Mucosa of stomach (tissue), 1 donor: ENCODE measurements around the gene RGS6.

ENCODE experiments used
- H3K27me3 ChIP-seq: one replicate; pipeline ENCODE4 v1.7.0; 2013; ENCODE audit warnings: mild to moderate bottlenecking, low read length; ENCODE audit not compliant: control insufficient read depth, insufficient read depth
- H3K36me3 ChIP-seq: one replicate; pipeline ENCODE4 v1.7.0; 2013; ENCODE audit warnings: low read length; ENCODE audit not compliant: control insufficient read depth, insufficient read depth
- H3K4me1 ChIP-seq: one replicate; pipeline ENCODE4 v1.7.0; 2013; ENCODE audit warnings: mild to moderate bottlenecking, low read length; ENCODE audit not compliant: control insufficient read depth, insufficient read depth
- H3K4me3 ChIP-seq: one replicate; pipeline ENCODE4 v1.7.0; 2013; ENCODE audit warnings: low read length
- H3K9ac ChIP-seq: one replicate; pipeline ENCODE4 v1.7.0; 2013; ENCODE audit warnings: mild to moderate bottlenecking, low read length, moderate library complexity
- H3K9me3 ChIP-seq: one replicate; pipeline ENCODE4 v1.7.0; 2013; ENCODE audit warnings: mild to moderate bottlenecking, low read length, moderate library complexity; ENCODE audit not compliant: control insufficient read depth
- donor health status: Pancreatic carcinoma.

RGS6 gene

GRCh38 chr14:72488514-72488913 lies 556.3 kb downstream of the RGS6 start:
- H3K9me3 ChIP-seq, result no peaks in the 10 kb centered on the region
- H3K4me3 ChIP-seq, result no peak overlapping the region
- no peak overlapping the region for H3K9ac ChIP-seq
- H3K4me1 ChIP-seq, result no peaks in the 10 kb centered on the region
- H3K36me3 ChIP-seq, result no peaks in the 10 kb centered on the region
- H3K27me3 ChIP-seq, result no peaks in the 10 kb centered on the region

DNA sequence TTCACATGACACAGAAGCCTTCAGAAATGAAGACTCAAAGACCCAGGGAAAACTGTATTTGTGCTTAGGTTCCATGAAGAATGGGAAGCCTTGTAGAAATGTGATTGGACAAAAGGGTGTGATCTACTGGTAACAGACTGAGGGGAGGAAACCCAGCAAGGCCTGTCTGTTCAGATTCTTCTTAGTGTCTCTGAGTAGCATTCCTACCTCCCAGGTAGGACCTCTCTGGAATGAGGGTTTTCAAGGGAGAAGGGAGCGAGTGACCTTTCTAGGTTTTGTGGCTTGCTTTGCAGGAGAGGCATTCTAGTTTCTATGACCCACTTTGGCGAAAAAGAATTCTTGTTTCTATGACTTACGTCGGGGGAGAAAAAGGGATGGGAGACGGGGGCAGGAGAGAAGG lies 560.0 kb downstream of the RGS6 start:
- H3K9ac ChIP-seq, result no peak overlapping the region
- no peaks in the 10 kb centered on the region for H3K27me3 ChIP-seq
- H3K9me3 ChIP-seq, result no peaks in the 10 kb centered on the region
- H3K4me3 ChIP-seq, result no peak overlapping the region
- no peaks in the 10 kb centered on the region for H3K4me1 ChIP-seq
- no peaks in the 10 kb centered on the region for H3K36me3 ChIP-seq

- H3K9me3 ChIP-seq, result no peaks in the 10 kb centered on the region
- no peak overlapping the region for H3K4me3 ChIP-seq
Observed at GRCh38 chr14:72495668-72496067, 563.4 kb downstream of the RGS6 start.

GRCh38 chr14:72498646-72499045 lies 566.4 kb downstream of the RGS6 start:
- Histone ChIP-seq H3K9me3 (no peaks in the 10 kb centered on the region), H3K4me1 (no peaks in the 10 kb centered on the region), H3K27me3 (no peaks in the 10 kb centered on the region), H3K9ac (no peak overlapping the region), H3K36me3 (no peaks in the 10 kb centered on the region), H3K4me3 (no peak overlapping the region)

More at GRCh38 chr14:72495668-72496067, 563.4 kb downstream of the RGS6 start:
- Histone ChIP-seq H3K9ac (no peak overlapping the region), H3K4me1 (no peaks in the 10 kb centered on the region), H3K27me3 (no peaks in the 10 kb centered on the region), H3K36me3 (no peaks in the 10 kb centered on the region)

GRCh38 chr14:72499746-72500145 lies 567.5 kb downstream of the RGS6 start:
- H3K36me3 ChIP-seq, result no peaks in the 10 kb centered on the region
- H3K27me3 ChIP-seq, result no peaks in the 10 kb centered on the region
- H3K9me3 ChIP-seq, result no peaks in the 10 kb centered on the region
- no peaks in the 10 kb centered on the region for H3K4me1 ChIP-seq
- H3K9ac ChIP-seq, result no peak overlapping the region
- no peak overlapping the region for H3K4me3 ChIP-seq

DNA sequence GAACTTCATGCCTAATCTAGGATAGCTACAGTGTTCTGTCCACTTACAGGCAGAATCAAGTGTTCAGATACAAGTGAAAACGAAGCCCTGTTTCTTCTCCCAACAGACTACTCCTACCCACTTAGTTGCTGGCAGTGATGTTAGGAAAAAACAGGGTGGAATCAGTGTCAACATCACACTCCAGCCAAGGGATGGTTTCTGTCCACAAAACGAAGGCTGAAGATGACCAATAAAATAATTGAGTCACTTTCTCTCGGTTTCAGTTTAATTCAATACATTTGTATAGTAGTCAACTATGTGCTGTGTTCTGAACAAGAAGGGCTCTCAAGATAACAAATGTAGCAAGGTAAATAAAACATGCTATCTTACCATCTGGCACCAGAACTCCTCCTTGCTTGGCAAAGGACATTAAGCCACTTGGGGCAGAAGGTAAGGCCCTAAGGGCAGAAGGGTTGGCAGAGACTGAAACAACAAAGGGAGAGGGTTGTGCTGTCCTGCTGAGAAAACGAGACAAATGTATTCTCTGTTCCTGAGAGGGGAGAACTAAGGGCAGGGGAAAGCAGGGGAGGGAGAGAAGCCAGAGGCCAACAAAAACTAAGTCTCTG lies 568.1 kb downstream of the RGS6 start:
- H3K9ac ChIP-seq, result no peak overlapping the region
- H3K36me3 ChIP-seq, result no peaks in the 10 kb centered on the region
- no peaks in the 10 kb centered on the region for H3K9me3 ChIP-seq

GRCh38 chr14:72501439-72501838 lies 569.2 kb downstream of the RGS6 start:
- H3K9ac ChIP-seq, result no peak overlapping the region
- no peak overlapping the region for H3K4me3 ChIP-seq
- H3K9me3 ChIP-seq, result no peaks in the 10 kb centered on the region
- no peaks in the 10 kb centered on the region for H3K36me3 ChIP-seq
- H3K4me1 ChIP-seq, result no peaks in the 10 kb centered on the region
- H3K27me3 ChIP-seq, result no peaks in the 10 kb centered on the region

More for the DNA sequence above, 568.1 kb downstream of the RGS6 start:
- no peaks in the 10 kb centered on the region for H3K4me1 ChIP-seq
- H3K4me3 ChIP-seq, result no peak overlapping the region
- no peaks in the 10 kb centered on the region for H3K27me3 ChIP-seq

GRCh38 chr14:72503271-72503670 lies 571.0 kb downstream of the RGS6 start:
- Histone ChIP-seq H3K4me1 (no peaks in the 10 kb centered on the region), H3K36me3 (no peaks in the 10 kb centered on the region), H3K9ac (no peak overlapping the region), H3K27me3 (no peaks in the 10 kb centered on the region), H3K9me3 (no peaks in the 10 kb centered on the region), H3K4me3 (no peak overlapping the region)

- Histone ChIP-seq H3K4me3 (no peak overlapping the region), H3K27me3 (no peaks in the 10 kb centered on the region), H3K36me3 (no peaks in the 10 kb centered on the region), H3K4me1 (no peaks in the 10 kb centered on the region), H3K9ac (no peak overlapping the region), H3K9me3 (no peaks in the 10 kb centered on the region)
Observed at GRCh38 chr14:72503696-72504368, 571.6 kb downstream of the RGS6 start.

GRCh38 chr14:72510566-72510965 lies 578.3 kb downstream of the RGS6 start:
- no peaks in the 10 kb centered on the region for H3K9me3 ChIP-seq
- H3K36me3 ChIP-seq, result no peaks in the 10 kb centered on the region

GRCh38 chr14:72512281-72512680 lies 580.1 kb downstream of the RGS6 start:
- no peak overlapping the region for H3K4me3 ChIP-seq

More at GRCh38 chr14:72510566-72510965, 578.3 kb downstream of the RGS6 start:
- H3K4me1 ChIP-seq, result no peaks in the 10 kb centered on the region
- no peak overlapping the region for H3K4me3 ChIP-seq
- no peak overlapping the region for H3K9ac ChIP-seq
- H3K27me3 ChIP-seq, result no peaks in the 10 kb centered on the region

GRCh38 chr14:72512925-72513324 lies 580.7 kb downstream of the RGS6 start:
- Histone ChIP-seq H3K9ac (no peak overlapping the region), H3K9me3 (no peaks in the 10 kb centered on the region), H3K36me3 (no peaks in the 10 kb centered on the region), H3K4me1 (no peaks in the 10 kb centered on the region), H3K4me3 (no peak overlapping the region), H3K27me3 (no peaks in the 10 kb centered on the region)

More at GRCh38 chr14:72512281-72512680, 580.1 kb downstream of the RGS6 start:
- H3K4me1 ChIP-seq, result no peaks in the 10 kb centered on the region
- no peaks in the 10 kb centered on the region for H3K9me3 ChIP-seq
- H3K9ac ChIP-seq, result no peak overlapping the region
- H3K27me3 ChIP-seq, result no peaks in the 10 kb centered on the region
- H3K36me3 ChIP-seq, result no peaks in the 10 kb centered on the region
